ENCODE data around the gene CSNK2A3. TPM values are rescaled to one million over a fixed set of nuclear protein-coding genes. Genes with fewer than 3 reads are reported as not detected.
A peak's percentile ranks its signal among the peaks of the same experiment; 100 is the strongest.

CSNK2A3 gene
- total RNA-seq, 1 experiment from 2014 or later, result 1.7 TPM

DNA sequence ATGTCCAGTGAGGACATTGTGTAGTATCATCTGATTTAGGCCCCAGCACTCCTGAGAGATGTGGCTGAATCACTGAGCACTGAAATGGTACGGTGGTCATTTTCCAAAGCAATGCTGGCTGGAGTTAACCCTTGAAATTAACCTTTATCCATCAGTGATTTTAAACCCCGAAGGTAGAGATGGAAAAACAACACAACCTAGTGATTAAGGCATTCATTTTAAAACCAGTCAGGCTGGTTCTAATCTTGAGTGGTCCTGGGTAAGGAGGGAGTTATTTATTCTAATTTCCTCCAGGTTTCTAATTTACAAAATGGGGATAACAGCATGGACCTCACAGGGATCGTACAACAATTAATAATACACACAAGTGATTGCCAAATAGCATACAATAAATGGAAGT is 6.6 kb upstream of the CSNK2A3 start:
- Mint-ChIP-seq H3K27ac (peak overlapping the region in 1 of 3 experiments; percentile 3; a peak in 1 of 7 replicates), H3K9me3 (no peaks in the 10 kb centered on the region), H3K36me3 (ENCODE audit: insufficient read depth in 1 of 3, low read depth in 3 of 3) (no peaks in the 10 kb centered on the region), H3K27me3 (ENCODE audit: low read depth) (peaks cover 7% of the 10 kb centered on the region), H3K4me1 (peaks cover 14 to 19% of the 10 kb centered on the region in 2 experiments), H3K4me3 (no peak overlapping the region)
- Histone ChIP-seq H3K4ac (ENCODE audit: low read depth, low read length) (no peak overlapping the region), H4K5ac (ENCODE audit: insufficient read length, low read depth, low read length) (no peak overlapping the region), H3K4me1 (ENCODE audit: insufficient read depth, low read length) (no peaks in the 10 kb centered on the region; the same call in 1 of the 2 replicates), H3K23me2 (ENCODE audit: insufficient read length, low read depth, low read length, poor library complexity, severe bottlenecking) (no peaks in the 10 kb centered on the region), H3K18ac (ENCODE audit: insufficient read length, low read depth, low read length) (no peak overlapping the region), H2BK20ac (ENCODE audit: low read depth, low read length, poor library complexity, severe bottlenecking) (no peak overlapping the region), H3K9me3 (ENCODE audit: control insufficient read depth, low read depth, low read length) (no peaks in the 10 kb centered on the region), H4K20me1 (ENCODE audit: control insufficient read depth, insufficient read depth, insufficient read length) (no peaks in the 10 kb centered on the region), H2AK5ac (ENCODE audit: insufficient read length, low read length) (no peak overlapping the region), H3K79me2 (ENCODE audit: insufficient read depth, low read length) (no peaks in the 10 kb centered on the region), H3T11ph (ENCODE audit: low read length) (no peak overlapping the region), H4K8ac (replicated peaks; ENCODE audit: insufficient read length, low read depth, low read length) (no peak overlapping the region), H3K9ac (ENCODE audit: extremely low read depth, insufficient read length, low read length) (no peak overlapping the region), H2BK12ac (ENCODE audit: insufficient read length, low read depth, low read length) (no peak overlapping the region), H3K23ac (ENCODE audit: insufficient read length, low read depth, low read length) (no peak overlapping the region), H2BK15ac (ENCODE audit: low read depth, low read length) (no peak overlapping the region), H2AFZ (ENCODE audit: low read length) (no peak overlapping the region), H3K14ac (ENCODE audit: insufficient read depth, low read length) (no peak overlapping the region), H3K56ac (ENCODE audit: insufficient read length, low read depth, low read length) (no peak overlapping the region), H3K27ac (ENCODE audit: insufficient read length, low read depth, low read length) (no peak overlapping the region), H2BK5ac (ENCODE audit: insufficient read length, low read length) (no peak overlapping the region), H2BK120ac (ENCODE audit: low read depth, low read length, poor library complexity, severe bottlenecking) (no peak overlapping the region), H3K4me2 (ENCODE audit: insufficient read depth, insufficient read length, low read length) (no peak overlapping the region), H4K91ac (ENCODE audit: insufficient read length, low read depth, low read length) (no peak overlapping the region), H3K27me3 (ENCODE audit: insufficient read depth, low read length) (no peaks in the 10 kb centered on the region), H3K79me1 (ENCODE audit: insufficient read depth, low read depth, low read length, poor library complexity, severe bottlenecking) (no peaks in the 10 kb centered on the region)
- WGBS (ENCODE audit: extremely low coverage, insufficient read length, low lambda C conversion rate), result no CpG with 5 or more reads among the region's 3 CpGs
- DNase-seq, result no peak
- TF ChIP-seq, protein P1, sequence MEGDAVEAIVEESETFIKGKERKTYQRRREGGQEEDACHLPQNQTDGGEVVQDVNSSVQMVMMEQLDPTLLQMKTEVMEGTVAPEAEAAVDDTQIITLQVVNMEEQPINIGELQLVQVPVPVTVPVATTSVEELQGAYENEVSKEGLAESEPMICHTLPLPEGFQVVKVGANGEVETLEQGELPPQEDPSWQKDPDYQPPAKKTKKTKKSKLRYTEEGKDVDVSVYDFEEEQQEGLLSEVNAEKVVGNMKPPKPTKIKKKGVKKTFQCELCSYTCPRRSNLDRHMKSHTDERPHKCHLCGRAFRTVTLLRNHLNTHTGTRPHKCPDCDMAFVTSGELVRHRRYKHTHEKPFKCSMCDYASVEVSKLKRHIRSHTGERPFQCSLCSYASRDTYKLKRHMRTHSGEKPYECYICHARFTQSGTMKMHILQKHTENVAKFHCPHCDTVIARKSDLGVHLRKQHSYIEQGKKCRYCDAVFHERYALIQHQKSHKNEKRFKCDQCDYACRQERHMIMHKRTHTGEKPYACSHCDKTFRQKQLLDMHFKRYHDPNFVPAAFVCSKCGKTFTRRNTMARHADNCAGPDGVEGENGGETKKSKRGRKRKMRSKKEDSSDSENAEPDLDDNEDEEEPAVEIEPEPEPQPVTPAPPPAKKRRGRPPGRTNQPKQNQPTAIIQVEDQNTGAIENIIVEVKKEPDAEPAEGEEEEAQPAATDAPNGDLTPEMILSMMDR (conservative IDR thresholded peaks at IDR 0.05), result no peak

All from H9 (cell line).